ENCODE data around the gene CLDN11.

GRCh38 chr3:170437696-170438407, 19.2 kb downstream of the CLDN11 start:
- TF ChIP-seq ETV6 (CRISPR knock-in tag; IDR thresholded peaks at IDR 0.05): no peak
- TF ChIP-seq, protein P1, sequence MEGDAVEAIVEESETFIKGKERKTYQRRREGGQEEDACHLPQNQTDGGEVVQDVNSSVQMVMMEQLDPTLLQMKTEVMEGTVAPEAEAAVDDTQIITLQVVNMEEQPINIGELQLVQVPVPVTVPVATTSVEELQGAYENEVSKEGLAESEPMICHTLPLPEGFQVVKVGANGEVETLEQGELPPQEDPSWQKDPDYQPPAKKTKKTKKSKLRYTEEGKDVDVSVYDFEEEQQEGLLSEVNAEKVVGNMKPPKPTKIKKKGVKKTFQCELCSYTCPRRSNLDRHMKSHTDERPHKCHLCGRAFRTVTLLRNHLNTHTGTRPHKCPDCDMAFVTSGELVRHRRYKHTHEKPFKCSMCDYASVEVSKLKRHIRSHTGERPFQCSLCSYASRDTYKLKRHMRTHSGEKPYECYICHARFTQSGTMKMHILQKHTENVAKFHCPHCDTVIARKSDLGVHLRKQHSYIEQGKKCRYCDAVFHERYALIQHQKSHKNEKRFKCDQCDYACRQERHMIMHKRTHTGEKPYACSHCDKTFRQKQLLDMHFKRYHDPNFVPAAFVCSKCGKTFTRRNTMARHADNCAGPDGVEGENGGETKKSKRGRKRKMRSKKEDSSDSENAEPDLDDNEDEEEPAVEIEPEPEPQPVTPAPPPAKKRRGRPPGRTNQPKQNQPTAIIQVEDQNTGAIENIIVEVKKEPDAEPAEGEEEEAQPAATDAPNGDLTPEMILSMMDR (IDR thresholded peaks at IDR 0.05): no peak
- no peak for TF ChIP-seq CREB1 (CRISPR knock-in tag; IDR thresholded peaks at IDR 0.05)
- TF ChIP-seq SMAD4 (CRISPR knock-in tag; IDR thresholded peaks at IDR 0.05): no peak
- TF ChIP-seq, protein P2, sequence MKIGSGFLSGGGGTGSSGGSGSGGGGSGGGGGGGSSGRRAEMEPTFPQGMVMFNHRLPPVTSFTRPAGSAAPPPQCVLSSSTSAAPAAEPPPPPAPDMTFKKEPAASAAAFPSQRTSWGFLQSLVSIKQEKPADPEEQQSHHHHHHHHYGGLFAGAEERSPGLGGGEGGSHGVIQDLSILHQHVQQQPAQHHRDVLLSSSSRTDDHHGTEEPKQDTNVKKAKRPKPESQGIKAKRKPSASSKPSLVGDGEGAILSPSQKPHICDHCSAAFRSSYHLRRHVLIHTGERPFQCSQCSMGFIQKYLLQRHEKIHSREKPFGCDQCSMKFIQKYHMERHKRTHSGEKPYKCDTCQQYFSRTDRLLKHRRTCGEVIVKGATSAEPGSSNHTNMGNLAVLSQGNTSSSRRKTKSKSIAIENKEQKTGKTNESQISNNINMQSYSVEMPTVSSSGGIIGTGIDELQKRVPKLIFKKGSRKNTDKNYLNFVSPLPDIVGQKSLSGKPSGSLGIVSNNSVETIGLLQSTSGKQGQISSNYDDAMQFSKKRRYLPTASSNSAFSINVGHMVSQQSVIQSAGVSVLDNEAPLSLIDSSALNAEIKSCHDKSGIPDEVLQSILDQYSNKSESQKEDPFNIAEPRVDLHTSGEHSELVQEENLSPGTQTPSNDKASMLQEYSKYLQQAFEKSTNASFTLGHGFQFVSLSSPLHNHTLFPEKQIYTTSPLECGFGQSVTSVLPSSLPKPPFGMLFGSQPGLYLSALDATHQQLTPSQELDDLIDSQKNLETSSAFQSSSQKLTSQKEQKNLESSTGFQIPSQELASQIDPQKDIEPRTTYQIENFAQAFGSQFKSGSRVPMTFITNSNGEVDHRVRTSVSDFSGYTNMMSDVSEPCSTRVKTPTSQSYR (CRISPR knock-in tag; IDR thresholded peaks at IDR 0.05): no peak
- no peak for TF ChIP-seq USF1 (CRISPR knock-in tag; IDR thresholded peaks at IDR 0.05)
- TF ChIP-seq, protein P3, sequence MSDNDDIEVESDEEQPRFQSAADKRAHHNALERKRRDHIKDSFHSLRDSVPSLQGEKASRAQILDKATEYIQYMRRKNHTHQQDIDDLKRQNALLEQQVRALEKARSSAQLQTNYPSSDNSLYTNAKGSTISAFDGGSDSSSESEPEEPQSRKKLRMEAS (CRISPR knock-in tag; IDR thresholded peaks at IDR 0.05): no peak
- no peak for TF ChIP-seq CBFB (CRISPR knock-in tag; IDR thresholded peaks at IDR 0.05; ENCODE audit: low read depth)
- TF ChIP-seq ATF3 (CRISPR knock-in tag; conservative IDR thresholded peaks at IDR 0.05): no peak
- TF ChIP-seq FOXP4 (CRISPR knock-in tag; IDR thresholded peaks at IDR 0.05): no peak
- no peak for TF ChIP-seq ZNF121 (CRISPR knock-in tag; IDR thresholded peaks at IDR 0.05)
- TF ChIP-seq JAZF1 (CRISPR knock-in tag; IDR thresholded peaks at IDR 0.05): no peak

All from WTC11 (cell line).